IMR-90 (cell line): Measurements from ENCODE around the gene PALLD. TPM values are rescaled to one million over a fixed set of nuclear protein-coding genes. Genes with fewer than 3 reads are reported as not detected.

Experiments used
- ATAC-seq: fragments of 200-7000 bp; cut with Tn5 transposase; 2 replicates; pipeline ENCODE4 v1.9.1; 2020; ENCODE audit warnings: low read depth, mild to moderate bottlenecking, moderate library complexity
- BruUV-seq: library from RNA; stranded (reverse); fragments of 400-500 nt; replicated peaks from 2 replicates; lab custom pipeline; 2021; lab: Mats Ljungman, UMichigan
- CTCF ChIA-PET: fragments of 300-600 bp; formaldehyde crosslinking; extraction: SDS; loops from one replicate; lab custom pipeline; 2021; ENCODE audit warnings: antibody characterized with exemption; lab: Yijun Ruan, JAX
- POLR2A ChIA-PET: fragments of 300-600 bp; sonication (Branson Sonifier 250); formaldehyde crosslinking; loops from one replicate; lab custom pipeline; 2022; ENCODE audit warnings: antibody characterized with exemption; ENCODE audit not compliant: unreplicated experiment; lab: Charles Lee
- DNase-seq: peaks from one replicate; pipeline ENCODE4 v3.0.0; 2013
- H2AFZ ChIP-seq: replicated peaks from 2 replicates; pipeline ENCODE3; 2013; ENCODE audit warnings: low read length, mild to moderate bottlenecking; ENCODE audit not compliant: poor library complexity
- H2AK5ac ChIP-seq: 2 replicates; pipeline ENCODE4 v1.6.1; 2013; ENCODE audit warnings: low read depth, low read length, inconsistent platforms
- H2AK9ac ChIP-seq: replicated peaks from 2 replicates; pipeline ENCODE3; 2013; ENCODE audit warnings: mild to moderate bottlenecking, low read depth, low read length, moderate library complexity; ENCODE audit not compliant: poor library complexity
- H2BK120ac ChIP-seq: 2 replicates; pipeline ENCODE4 v1.6.1; 2013; ENCODE audit warnings: low read depth, low read length, inconsistent platforms
- H2BK15ac ChIP-seq: 3 replicates; pipeline ENCODE4 v1.6.1; 2013; ENCODE audit warnings: low read depth, low read length, inconsistent platforms
- H2BK20ac ChIP-seq: 2 replicates; pipeline ENCODE4 v1.6.1; 2013; ENCODE audit warnings: low read depth, mild to moderate bottlenecking, inconsistent platforms, low read length, moderate library complexity
- H2BK5ac ChIP-seq: 2 replicates; pipeline ENCODE4 v1.6.1; 2013; ENCODE audit warnings: mild to moderate bottlenecking, low read depth, low read length, inconsistent platforms; ENCODE audit not compliant: poor library complexity, severe bottlenecking
- H3K14ac ChIP-seq: replicated peaks from 2 replicates; pipeline ENCODE4 v1.6.1; 2013; ENCODE audit warnings: low read depth, low read length, inconsistent platforms
- H3K18ac ChIP-seq: 2 replicates; pipeline ENCODE4 v1.6.1; 2013; ENCODE audit warnings: low read depth, low read length, control low read depth
- H3K23ac ChIP-seq: 2 replicates; pipeline ENCODE4 v1.6.1; 2013; ENCODE audit warnings: low read depth, low read length, inconsistent platforms
- H3K27ac ChIP-seq: 2 replicates; pipeline ENCODE4 v1.5.1; 2013; ENCODE audit warnings: mild to moderate bottlenecking, control low read depth, low read length; ENCODE audit not compliant: insufficient read depth
- H3K27me3 ChIP-seq: 2 replicates; pipeline ENCODE4 v1.6.1; 2013; ENCODE audit warnings: low read length; ENCODE audit not compliant: control insufficient read depth, insufficient read depth
- H3K36me3 ChIP-seq: 2 replicates; pipeline ENCODE4 v1.6.1; 2013; ENCODE audit warnings: low read length, mixed read lengths; ENCODE audit not compliant: control insufficient read depth, insufficient read depth
- H3K4ac ChIP-seq: 2 replicates; pipeline ENCODE4 v1.6.1; 2013; ENCODE audit warnings: low read depth, low read length, inconsistent platforms
- H3K4me1 ChIP-seq: 2 replicates; pipeline ENCODE4 v1.6.1; 2013; ENCODE audit warnings: low read length, mixed read lengths; ENCODE audit not compliant: control insufficient read depth, insufficient read depth
- H3K4me2 ChIP-seq: 2 replicates; pipeline ENCODE4 v1.6.1; 2013; ENCODE audit warnings: low read depth, mild to moderate bottlenecking, control low read depth, low read length, moderate library complexity
- H3K4me3 ChIP-seq: 2 replicates; pipeline ENCODE4 v1.5.1; 2013; ENCODE audit warnings: low read depth, mild to moderate bottlenecking, control low read depth, low read length, moderate library complexity; ENCODE audit not compliant: insufficient read depth
- H3K56ac ChIP-seq: 2 replicates; pipeline ENCODE4 v1.6.1; 2013; ENCODE audit warnings: low read length, inconsistent platforms; ENCODE audit not compliant: insufficient read depth; ENCODE audit errors: extremely low read depth
- H3K79me1 ChIP-seq, 2 experiments: 2 replicates each; pipeline ENCODE4 v1.6.1; 2013; ENCODE audit warnings: low read length in 2 of 2, inconsistent platforms in 1 of 2, low read depth in 1 of 2
- H3K9ac ChIP-seq: 2 replicates; pipeline ENCODE4 v1.6.1; 2013; ENCODE audit warnings: low read depth, low read length, control low read depth
- H3K9me1 ChIP-seq: 2 replicates; pipeline ENCODE4 v1.6.1; 2013; ENCODE audit warnings: low read length, inconsistent platforms; ENCODE audit not compliant: insufficient read depth
- H3K9me3 ChIP-seq: 2 replicates; pipeline ENCODE4 v1.6.1; 2013; ENCODE audit warnings: low read length; ENCODE audit not compliant: control insufficient read depth, insufficient read depth
- H4K20me1 ChIP-seq: 2 replicates; pipeline ENCODE4 v1.6.1; 2013; ENCODE audit warnings: low read length, inconsistent platforms; ENCODE audit not compliant: insufficient read depth
- H4K5ac ChIP-seq: 2 replicates; pipeline ENCODE4 v1.6.1; 2013; ENCODE audit warnings: mild to moderate bottlenecking, low read depth, low read length, control low read depth
- H4K8ac ChIP-seq, 2 experiments: 2 replicates each; pipeline ENCODE4 v1.6.1; 2013; ENCODE audit warnings: low read depth in 2 of 2, low read length in 2 of 2, control low read depth in 1 of 2, inconsistent platforms in 1 of 2
- H4K91ac ChIP-seq: 2 replicates; pipeline ENCODE4 v1.6.1; 2013; ENCODE audit warnings: low read depth, low read length, inconsistent platforms; ENCODE audit not compliant: insufficient read depth
- BHLHE40 ChIP-seq: fragments of 150-350 bp; IDR thresholded peaks from 2 replicates; pipeline ENCODE4 v1.6.1; 2016; ENCODE audit warnings: mild to moderate bottlenecking, low read depth, low read length
- CEBPB ChIP-seq: IDR thresholded peaks from 2 replicates; pipeline ENCODE4 v1.6.1; 2012; ENCODE audit warnings: low read depth, low read length, improper control_type of control experiment
- CHD1 ChIP-seq: IDR thresholded peaks from 2 replicates; pipeline ENCODE4 v1.6.1; 2012; ENCODE audit warnings: low read depth, low read length, improper control_type of control experiment
- FOS ChIP-seq: fragments of 150-350 bp; IDR thresholded peaks from 2 replicates; pipeline ENCODE4 v1.6.1; 2016; ENCODE audit warnings: low read depth, low read length
- MAFK ChIP-seq: IDR thresholded peaks from 2 replicates; pipeline ENCODE4 v1.6.1; 2012; ENCODE audit warnings: low read depth, low read length, improper control_type of control experiment
- MAZ ChIP-seq: IDR thresholded peaks from 2 replicates; pipeline ENCODE4 v1.6.1; 2012; ENCODE audit warnings: low read depth, mild to moderate bottlenecking, low read length, improper control_type of control experiment, moderate library complexity, borderline replicate concordance
- MXI1 ChIP-seq: IDR thresholded peaks from 2 replicates; pipeline ENCODE4 v1.6.1; 2012; ENCODE audit warnings: low read depth, mild to moderate bottlenecking, low read length, moderate library complexity, borderline replicate concordance
- NFE2L2 ChIP-seq: fragments of 150-350 bp; IDR thresholded peaks from 2 replicates; pipeline ENCODE4 v1.6.1; 2016; ENCODE audit warnings: low read depth, mild to moderate bottlenecking, low read length
- POLR2A ChIP-seq: IDR thresholded peaks from 2 replicates; pipeline ENCODE4 v1.6.1; 2012; ENCODE audit warnings: mild to moderate bottlenecking, low read depth, low read length
- RAD21 ChIP-seq: IDR thresholded peaks from 2 replicates; pipeline ENCODE4 v1.6.1; 2012; ENCODE audit warnings: low read length, improper control_type of control experiment
- RCOR1 ChIP-seq: IDR thresholded peaks from 2 replicates; pipeline ENCODE4 v1.6.1; 2012; ENCODE audit warnings: mild to moderate bottlenecking, low read length, improper control_type of control experiment; ENCODE audit not compliant: insufficient replicate concordance
- RFX5 ChIP-seq: IDR thresholded peaks from 2 replicates; pipeline ENCODE4 v1.8.0; 2012; ENCODE audit warnings: low read depth, mild to moderate bottlenecking, low read length, moderate library complexity
- SMC3 ChIP-seq: fragments of 150-350 bp; IDR thresholded peaks from 2 replicates; pipeline ENCODE4 v1.6.1; 2016; ENCODE audit warnings: low read depth, mild to moderate bottlenecking, antibody characterized with exemption, low read length, moderate library complexity
- WGBS, 2 experiments: methylation state at CpG; one replicate each; pipeline versions ENCODE4 v1.1.5 to v1.1.7; 2013; ENCODE audit warnings: missing lambda C conversion rate in 2 of 2; ENCODE audit not compliant: insufficient read length in 1 of 2; ENCODE audit errors: extremely low coverage in 2 of 2; 5-methylcytosine and 5-hydroxymethylcytosine counted together
- dilution Hi-C: fragments of 300-500 bp; cut with HindIII; formaldehyde crosslinking; loops from one replicate; pipeline ENCODE4 v1.14.3; 2018; ENCODE audit warnings: low sequenced_read_pairs; ENCODE audit not compliant: unreplicated experiment
- in situ Hi-C: fragments of 300-500 bp; cut with MboI; formaldehyde crosslinking; loops from 3 replicates; pipeline ENCODE4 v1.14.3; 2019; ENCODE audit warnings: low sequenced_read_pairs, inconsistent platforms, mixed read lengths
- intact Hi-C: fragments of 100-400 bp; cut with micrococcal nuclease; formaldehyde crosslinking; loops from 2 replicates; pipeline ENCODE4 v1.10.0; 2022
- polyA plus RNA-seq, 3 experiments: library from polyadenylated mRNA; depleted of rRNA; stranded (reverse); fragments of >200 nt; gene quantifications; 2 replicates each; pipeline ENCODE4 v1.2.3, GENCODE V29; 2012; ENCODE audit warnings: low replicate concordance in 1 of 3
- total RNA-seq: library from RNA; depleted of rRNA; stranded (reverse); fragments of >200 nt; gene quantifications from 2 replicates; pipeline ENCODE4 v1.2.3, GENCODE V29; 2012
- TF ChIP-seq, protein P1 (sequence below): conservative IDR thresholded peaks from 2 replicates; pipeline ENCODE4 v1.5.1; 2012; ENCODE audit warnings: mild to moderate bottlenecking, low read depth, low read length, improper control_type of control experiment
- TF ChIP-seq, protein P2 (sequence below): fragments of 150-350 bp; IDR thresholded peaks from 2 replicates; pipeline ENCODE4 v1.6.1; 2016; ENCODE audit warnings: low read depth, mild to moderate bottlenecking, low read length, moderate library complexity, borderline replicate concordance
- TF ChIP-seq, protein P3 (sequence below): fragments of 150-350 bp; IDR thresholded peaks from 2 replicates; pipeline ENCODE4 v1.6.1; 2017; ENCODE audit warnings: mild to moderate bottlenecking, antibody characterized with exemption, low read length, low read depth

PALLD gene
- total and polyA plus RNA-seq, 2 of the 4 experiments (the other 2 are of a cell fraction), result 91.0 to 91.9 TPM

DNA sequence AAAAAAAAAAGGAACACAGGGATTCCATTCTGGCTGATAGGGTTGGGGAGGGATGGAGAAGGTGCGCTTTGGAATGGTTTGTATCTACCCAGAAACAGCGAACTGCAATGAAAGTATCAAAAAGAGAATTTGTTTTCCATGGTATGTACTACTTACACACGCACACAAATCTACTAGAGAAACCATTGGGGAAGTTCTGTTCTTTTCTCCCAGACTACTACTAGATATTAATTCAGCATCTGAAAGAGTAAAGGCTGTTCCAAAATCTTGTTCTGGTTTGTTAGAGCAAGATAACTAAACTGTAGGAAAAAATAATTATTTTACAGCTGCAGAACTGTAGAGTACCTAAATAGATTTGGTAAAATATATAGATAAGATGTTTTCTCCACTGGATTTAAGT, 394.8 kb downstream of the PALLD start:
- H3K4me2 ChIP-seq, result no peak overlapping the region
- no peak overlapping the region for H3K56ac ChIP-seq
- no peak overlapping the region for H3K9ac ChIP-seq
- no peak overlapping the region for H2BK120ac ChIP-seq
- no peak overlapping the region for H4K8ac ChIP-seq
- DNase-seq (no peak), ATAC-seq (no peak)
- no TSS peak for BruUV-seq
- no peak overlapping the region for H3K27ac ChIP-seq
- in situ Hi-C loops, result no loop called here
- no peak overlapping the region for H2AFZ ChIP-seq
- no peak overlapping the region; the same call in 1 of the 2 replicates for H4K91ac ChIP-seq
- no peak overlapping the region for H3K4me3 ChIP-seq
- no peak overlapping the region for H3K14ac ChIP-seq
- TF ChIP-seq CEBPB, result no peak
- no peak for TF ChIP-seq SMC3
- no peak for TF ChIP-seq BHLHE40
- no peak for TF ChIP-seq RFX5
- no peak for TF ChIP-seq RAD21
- TF ChIP-seq, protein P1, sequence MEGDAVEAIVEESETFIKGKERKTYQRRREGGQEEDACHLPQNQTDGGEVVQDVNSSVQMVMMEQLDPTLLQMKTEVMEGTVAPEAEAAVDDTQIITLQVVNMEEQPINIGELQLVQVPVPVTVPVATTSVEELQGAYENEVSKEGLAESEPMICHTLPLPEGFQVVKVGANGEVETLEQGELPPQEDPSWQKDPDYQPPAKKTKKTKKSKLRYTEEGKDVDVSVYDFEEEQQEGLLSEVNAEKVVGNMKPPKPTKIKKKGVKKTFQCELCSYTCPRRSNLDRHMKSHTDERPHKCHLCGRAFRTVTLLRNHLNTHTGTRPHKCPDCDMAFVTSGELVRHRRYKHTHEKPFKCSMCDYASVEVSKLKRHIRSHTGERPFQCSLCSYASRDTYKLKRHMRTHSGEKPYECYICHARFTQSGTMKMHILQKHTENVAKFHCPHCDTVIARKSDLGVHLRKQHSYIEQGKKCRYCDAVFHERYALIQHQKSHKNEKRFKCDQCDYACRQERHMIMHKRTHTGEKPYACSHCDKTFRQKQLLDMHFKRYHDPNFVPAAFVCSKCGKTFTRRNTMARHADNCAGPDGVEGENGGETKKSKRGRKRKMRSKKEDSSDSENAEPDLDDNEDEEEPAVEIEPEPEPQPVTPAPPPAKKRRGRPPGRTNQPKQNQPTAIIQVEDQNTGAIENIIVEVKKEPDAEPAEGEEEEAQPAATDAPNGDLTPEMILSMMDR, result no peak
- no peak for TF ChIP-seq MAZ
- TF ChIP-seq, protein P2, sequence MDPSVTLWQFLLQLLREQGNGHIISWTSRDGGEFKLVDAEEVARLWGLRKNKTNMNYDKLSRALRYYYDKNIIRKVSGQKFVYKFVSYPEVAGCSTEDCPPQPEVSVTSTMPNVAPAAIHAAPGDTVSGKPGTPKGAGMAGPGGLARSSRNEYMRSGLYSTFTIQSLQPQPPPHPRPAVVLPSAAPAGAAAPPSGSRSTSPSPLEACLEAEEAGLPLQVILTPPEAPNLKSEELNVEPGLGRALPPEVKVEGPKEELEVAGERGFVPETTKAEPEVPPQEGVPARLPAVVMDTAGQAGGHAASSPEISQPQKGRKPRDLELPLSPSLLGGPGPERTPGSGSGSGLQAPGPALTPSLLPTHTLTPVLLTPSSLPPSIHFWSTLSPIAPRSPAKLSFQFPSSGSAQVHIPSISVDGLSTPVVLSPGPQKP, result no peak
- no peak for TF ChIP-seq MXI1
- no peak for TF ChIP-seq RCOR1
- TF ChIP-seq CHD1, result no peak
- TF ChIP-seq MAFK, result no peak
- TF ChIP-seq POLR2A, result no peak
- TF ChIP-seq, protein P3, sequence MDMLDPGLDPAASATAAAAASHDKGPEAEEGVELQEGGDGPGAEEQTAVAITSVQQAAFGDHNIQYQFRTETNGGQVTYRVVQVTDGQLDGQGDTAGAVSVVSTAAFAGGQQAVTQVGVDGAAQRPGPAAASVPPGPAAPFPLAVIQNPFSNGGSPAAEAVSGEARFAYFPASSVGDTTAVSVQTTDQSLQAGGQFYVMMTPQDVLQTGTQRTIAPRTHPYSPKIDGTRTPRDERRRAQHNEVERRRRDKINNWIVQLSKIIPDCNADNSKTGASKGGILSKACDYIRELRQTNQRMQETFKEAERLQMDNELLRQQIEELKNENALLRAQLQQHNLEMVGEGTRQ, result no peak
- no peak for TF ChIP-seq NFE2L2
- no peak for TF ChIP-seq FOS
- H3K9me1 ChIP-seq, result peaks cover 25% of the 10 kb centered on the region
- H3K18ac ChIP-seq, result no peak overlapping the region
- ChIA-PET CTCF (no interaction called here), POLR2A (no interaction called here)
- H3K36me3 ChIP-seq, result peaks cover 47% of the 10 kb centered on the region
- peaks cover 8% of the 10 kb centered on the region for H3K4me1 ChIP-seq
- H2BK5ac ChIP-seq, result peak overlapping the region; percentile 31
- no peaks in the 10 kb centered on the region for H3K9me3 ChIP-seq
- no peak overlapping the region for H4K5ac ChIP-seq
- no CpG with 5 or more reads among the region's 3 CpGs for WGBS, 2 experiments
- intact Hi-C loops, result no loop called here
- no peak overlapping the region for H3K23ac ChIP-seq
- H3K4ac ChIP-seq, result no peak overlapping the region
- H2AK9ac ChIP-seq, result no peak overlapping the region
- peaks cover 4% of the 10 kb centered on the region; the same call in 1 of the 2 replicates for H4K20me1 ChIP-seq
- no peak overlapping the region for H2BK20ac ChIP-seq
- dilution Hi-C loops, result no loop called here
- no peaks in the 10 kb centered on the region for H3K27me3 ChIP-seq
- no peak overlapping the region for H2BK15ac ChIP-seq
- no peak overlapping the region for H2AK5ac ChIP-seq
- peaks cover 22 to 55% of the 10 kb centered on the region in 2 experiments for H3K79me1 ChIP-seq
